ENCODE data around the gene CCL26. TPM values are rescaled to one million over a fixed set of nuclear protein-coding genes. Genes with fewer than 3 reads are reported as not detected.

CCL26 gene
- total RNA-seq, 1 experiment from 2014 or later: 0.84 TPM

- Histone ChIP-seq H3K27ac (ENCODE audit: low read depth, low read length, poor library complexity, severe bottlenecking) (no peak overlapping the region), H3K4me3 (ENCODE audit: low read depth, low read length, poor library complexity, severe bottlenecking) (no peak overlapping the region), H3K27me3 (replicated peaks; ENCODE audit: insufficient read depth, low read depth, low read length, poor library complexity) (no peaks in the 10 kb centered on the region), H3K9me3 (ENCODE audit: low read depth, low read length, poor library complexity, severe bottlenecking) (no peaks in the 10 kb centered on the region), H3K36me3 (ENCODE audit: insufficient read depth, low read length, poor library complexity, severe bottlenecking) (no peaks in the 10 kb centered on the region), H3K4me1 (ENCODE audit: insufficient read depth, low read length, poor library complexity, severe bottlenecking) (no peaks in the 10 kb centered on the region)
- no TSS peak for BruUV-seq (replicated peaks)
- intact Hi-C loops (cut with micrococcal nuclease; ENCODE audit: unreplicated experiment): no loop called here
- TF ChIP-seq EZH2 (IDR thresholded peaks at IDR 0.05; ENCODE audit: borderline replicate concordance, low read depth, low read length, poor library complexity, severe bottlenecking): no peak
- TF ChIP-seq, protein P1, sequence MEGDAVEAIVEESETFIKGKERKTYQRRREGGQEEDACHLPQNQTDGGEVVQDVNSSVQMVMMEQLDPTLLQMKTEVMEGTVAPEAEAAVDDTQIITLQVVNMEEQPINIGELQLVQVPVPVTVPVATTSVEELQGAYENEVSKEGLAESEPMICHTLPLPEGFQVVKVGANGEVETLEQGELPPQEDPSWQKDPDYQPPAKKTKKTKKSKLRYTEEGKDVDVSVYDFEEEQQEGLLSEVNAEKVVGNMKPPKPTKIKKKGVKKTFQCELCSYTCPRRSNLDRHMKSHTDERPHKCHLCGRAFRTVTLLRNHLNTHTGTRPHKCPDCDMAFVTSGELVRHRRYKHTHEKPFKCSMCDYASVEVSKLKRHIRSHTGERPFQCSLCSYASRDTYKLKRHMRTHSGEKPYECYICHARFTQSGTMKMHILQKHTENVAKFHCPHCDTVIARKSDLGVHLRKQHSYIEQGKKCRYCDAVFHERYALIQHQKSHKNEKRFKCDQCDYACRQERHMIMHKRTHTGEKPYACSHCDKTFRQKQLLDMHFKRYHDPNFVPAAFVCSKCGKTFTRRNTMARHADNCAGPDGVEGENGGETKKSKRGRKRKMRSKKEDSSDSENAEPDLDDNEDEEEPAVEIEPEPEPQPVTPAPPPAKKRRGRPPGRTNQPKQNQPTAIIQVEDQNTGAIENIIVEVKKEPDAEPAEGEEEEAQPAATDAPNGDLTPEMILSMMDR (conservative IDR thresholded peaks at IDR 0.05; ENCODE audit: low read depth, low read length): no peak
- ChIA-PET CTCF (no interaction called here), POLR2A (ENCODE audit: low non-redundant PET) (no interaction called here)
- DNase-seq (ENCODE audit: low spot score): no peak
These were observed 42.5 kb upstream of the CCL26 start for GRCh38 chr7:75814407-75814947.

DNA sequence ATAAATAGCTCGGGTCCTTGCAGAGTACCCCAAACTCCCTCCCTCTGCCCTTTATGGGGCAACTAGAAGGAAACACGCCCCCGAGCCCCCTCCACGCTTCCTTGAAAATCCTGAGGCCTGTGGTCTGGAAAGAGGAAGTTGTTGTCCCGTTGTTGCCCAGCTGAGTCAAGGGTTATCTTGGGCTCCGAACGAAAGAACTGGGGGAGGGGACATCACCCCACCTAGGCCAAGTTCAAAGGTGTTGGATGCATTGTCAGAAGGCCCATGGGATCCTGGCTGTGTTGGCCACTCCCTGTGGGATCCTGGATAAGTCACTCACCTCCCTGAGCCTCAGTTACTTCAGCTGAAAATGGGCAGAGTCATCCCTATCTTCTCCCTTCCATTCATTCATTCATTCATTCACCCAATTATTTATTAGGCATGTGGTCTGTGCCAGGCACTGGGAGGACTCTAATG is 41.8 kb upstream of the CCL26 start, which contains the start of gene CCL24:
Gene CCL24 (minus strand): TSS at position 26 of the 456 bp plus-strand sequence. CDS start 91 bp downstream, outside the sequence.
- DNase-seq (ENCODE audit: low spot score): no peak
- POLR2A ChIA-PET (ENCODE audit: low non-redundant PET): no interaction called here
- no TSS peak for BruUV-seq (replicated peaks)
- TF ChIP-seq, protein P1 (conservative IDR thresholded peaks at IDR 0.05; ENCODE audit: low read depth, low read length): no peak
- TF ChIP-seq EZH2 (IDR thresholded peaks at IDR 0.05; ENCODE audit: borderline replicate concordance, low read depth, low read length, poor library complexity, severe bottlenecking): no peak
- no peaks in the 10 kb centered on the region for H3K27me3 ChIP-seq (replicated peaks; ENCODE audit: insufficient read depth, low read depth, low read length, poor library complexity)
- H3K27ac ChIP-seq (ENCODE audit: low read depth, low read length, poor library complexity, severe bottlenecking): no peak within 1 kb of the TSS
- no peaks in the 10 kb centered on the region for H3K9me3 ChIP-seq (ENCODE audit: low read depth, low read length, poor library complexity, severe bottlenecking)
- H3K4me1 ChIP-seq (ENCODE audit: insufficient read depth, low read length, poor library complexity, severe bottlenecking): no peaks in the 10 kb centered on the region
- H3K36me3 ChIP-seq (ENCODE audit: insufficient read depth, low read length, poor library complexity, severe bottlenecking): no peaks in the 10 kb centered on the region
- intact Hi-C loops (cut with micrococcal nuclease; ENCODE audit: unreplicated experiment): no loop called here
- CTCF ChIA-PET: no interaction called here
- no peak within 1 kb of the TSS for H3K4me3 ChIP-seq (ENCODE audit: low read depth, low read length, poor library complexity, severe bottlenecking)

DNA sequence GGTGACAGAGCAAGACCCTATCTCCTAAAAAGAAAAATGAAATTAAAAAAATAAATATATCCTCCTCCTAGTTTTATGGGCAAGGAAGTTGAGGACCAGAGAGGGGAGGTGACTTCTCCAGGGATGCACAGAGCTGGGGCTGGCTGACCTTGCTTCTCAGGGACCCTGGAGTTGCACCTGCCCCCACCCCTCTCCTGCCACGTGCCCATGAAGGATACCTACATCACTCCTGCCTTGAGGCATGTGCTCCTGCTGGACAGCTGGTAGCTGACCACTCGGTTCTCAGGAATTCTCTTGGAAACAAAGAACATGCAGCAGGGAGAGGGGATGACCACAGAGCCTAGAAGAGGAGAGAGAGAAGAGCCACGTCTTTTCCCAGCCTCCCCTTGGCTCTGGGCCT is 41.1 kb upstream of the CCL26 start:
- BruUV-seq (replicated peaks): no TSS peak
- H3K27me3 ChIP-seq (replicated peaks; ENCODE audit: insufficient read depth, low read depth, low read length, poor library complexity): no peaks in the 10 kb centered on the region
- ChIA-PET POLR2A (ENCODE audit: low non-redundant PET) (no interaction called here), CTCF (no interaction called here)
- no peaks in the 10 kb centered on the region for H3K9me3 ChIP-seq (ENCODE audit: low read depth, low read length, poor library complexity, severe bottlenecking)
- H3K4me1 ChIP-seq (ENCODE audit: insufficient read depth, low read length, poor library complexity, severe bottlenecking): no peaks in the 10 kb centered on the region
- intact Hi-C loops (cut with micrococcal nuclease; ENCODE audit: unreplicated experiment): no loop called here
- TF ChIP-seq EZH2 (IDR thresholded peaks at IDR 0.05; ENCODE audit: borderline replicate concordance, low read depth, low read length, poor library complexity, severe bottlenecking): no peak
- TF ChIP-seq, protein P1 (conservative IDR thresholded peaks at IDR 0.05; ENCODE audit: low read depth, low read length): no peak
- DNase-seq (ENCODE audit: low spot score): no peak
- H3K4me3 ChIP-seq (ENCODE audit: low read depth, low read length, poor library complexity, severe bottlenecking): no peak overlapping the region
- H3K27ac ChIP-seq (ENCODE audit: low read depth, low read length, poor library complexity, severe bottlenecking): no peak overlapping the region
- H3K36me3 ChIP-seq (ENCODE audit: insufficient read depth, low read length, poor library complexity, severe bottlenecking): no peaks in the 10 kb centered on the region
